ENCODE measurements around the gene FAIM2. TPM values are rescaled to one million over a fixed set of nuclear protein-coding genes. Genes with fewer than 3 reads are reported as not detected.

The FAIM2 gene
- polyA plus RNA-seq, 1 donor, result 3.5 TPM

GRCh38 chr12:49825360-49825970 is 78.2 kb downstream of the FAIM2 start:
- DNase-seq, result no peak

GRCh38 chr12:49824895-49825294 is 78.8 kb downstream of the FAIM2 start:
- DNase-seq, result no peak

- DNase-seq, result no peak
Observed at GRCh38 chr12:49824416-49824815, 79.3 kb downstream of the FAIM2 start.

- no peak for DNase-seq
Observed at GRCh38 chr12:49823951-49824350, 79.7 kb downstream of the FAIM2 start.

- no peak for DNase-seq
Observed at GRCh38 chr12:49823350-49823749, 80.3 kb downstream of the FAIM2 start.

- no peak for DNase-seq
Observed at GRCh38 chr12:49821373-49822287, 82.1 kb downstream of the FAIM2 start.

- DNase-seq, result no peak
Observed at GRCh38 chr12:49819786-49820185, 83.9 kb downstream of the FAIM2 start.

GRCh38 chr12:49818241-49818895 is 85.3 kb downstream of the FAIM2 start:
- no peak for DNase-seq

Other genes starting within 250 kb of the FAIM2 start
- 46.3 TPM for gene FMNL3, start 196.5 kb downstream of the FAIM2 start, polyA plus RNA-seq (ENCODE audit: insufficient read length)
- gene TMBIM6, start 162.3 kb downstream of the FAIM2 start, polyA plus RNA-seq (ENCODE audit: insufficient read length), result 721 TPM
- 18.3 TPM for gene NCKAP5L, start 75.5 kb downstream of the FAIM2 start, polyA plus RNA-seq (ENCODE audit: insufficient read length)
- gene BCDIN3D, start 60.8 kb downstream of the FAIM2 start, polyA plus RNA-seq (ENCODE audit: insufficient read length), result 7.7 TPM
- 50.4 TPM for gene AQP2, start 46.8 kb upstream of the FAIM2 start, polyA plus RNA-seq (ENCODE audit: insufficient read length)
- 1.2 TPM for gene AQP5, start 58.0 kb upstream of the FAIM2 start, polyA plus RNA-seq (ENCODE audit: insufficient read length)
- gene AQP6, start 69.0 kb upstream of the FAIM2 start, polyA plus RNA-seq (ENCODE audit: insufficient read length), result 21.1 TPM
- 70.8 TPM for gene RACGAP1, start 121.6 kb upstream of the FAIM2 start, polyA plus RNA-seq (ENCODE audit: insufficient read length)
- 5.8 TPM for gene ASIC1, start 153.7 kb upstream of the FAIM2 start, polyA plus RNA-seq (ENCODE audit: insufficient read length)
- gene SMARCD1, start 181.4 kb upstream of the FAIM2 start, polyA plus RNA-seq (ENCODE audit: insufficient read length), result 209 TPM
- gene GPD1, start 200.1 kb upstream of the FAIM2 start, polyA plus RNA-seq (ENCODE audit: insufficient read length), result 68.6 TPM
- 44.5 TPM for gene COX14, start 208.3 kb upstream of the FAIM2 start, polyA plus RNA-seq (ENCODE audit: insufficient read length)